DMS79 treated with DMSO at 0.1 percent for 48 hours (cell line): Measurements from ENCODE around the gene RAB7B.

ENCODE experiments used
- DNase-seq: peaks from one replicate; lab custom pipeline; 2025; lab: John Stamatoyannopoulos, UW

RAB7B gene

GRCh38 chr1:206022766-206023165, 19.6 kb upstream of the RAB7B start:
- no peak for DNase-seq

GRCh38 chr1:206021626-206022365, 18.6 kb upstream of the RAB7B start:
- no peak for DNase-seq

- no peak for DNase-seq
These were observed 17.9 kb upstream of the RAB7B start for GRCh38 chr1:206021008-206021625.

- no peak for DNase-seq
These were observed 17.3 kb upstream of the RAB7B start for GRCh38 chr1:206020393-206021007.

GRCh38 chr1:206015071-206015470, 11.9 kb upstream of the RAB7B start:
- DNase-seq = no peak

GRCh38 chr1:206014601-206015000, 11.4 kb upstream of the RAB7B start:
- DNase-seq = no peak

GRCh38 chr1:206013026-206013795, 10.0 kb upstream of the RAB7B start:
- DNase-seq = no peak

- no peak for DNase-seq
These were observed 9.1 kb upstream of the RAB7B start for GRCh38 chr1:206012086-206012859.

GRCh38 chr1:206011057-206011456, 7.9 kb upstream of the RAB7B start:
- no peak for DNase-seq

- no peak for DNase-seq
These were observed 6.9 kb upstream of the RAB7B start for GRCh38 chr1:206010060-206010459.

- DNase-seq = no peak
These were observed 3.8 kb upstream of the RAB7B start for GRCh38 chr1:206006946-206007345.

GRCh38 chr1:206005778-206006180, 2.6 kb upstream of the RAB7B start:
- DNase-seq = no peak

- no peak for DNase-seq
These were observed 2.0 kb upstream of the RAB7B start for GRCh38 chr1:206005234-206005633.

GRCh38 chr1:206004826-206005225, 1.6 kb upstream of the RAB7B start:
- DNase-seq = no peak

GRCh38 chr1:206003854-206004800, 932 bp upstream of the RAB7B start:
- no peak for DNase-seq

GRCh38 chr1:206002160-206002559, 1.0 kb downstream of the RAB7B start:
- no peak for DNase-seq

- DNase-seq = no peak
These were observed 1.7 kb downstream of the RAB7B start for GRCh38 chr1:206001476-206001888.

- no peak for DNase-seq
These were observed 2.4 kb downstream of the RAB7B start for GRCh38 chr1:206000641-206001339.

GRCh38 chr1:205998457-205999241, 4.5 kb downstream of the RAB7B start:
- no peak for DNase-seq
